GM21423 (cell line): ENCODE measurements around the gene DGAT2.
A peak's percentile ranks its signal among the peaks of the same experiment; 100 is the strongest.

Source experiments
- ATAC-seq: cut with Tn5 transposase; IDR thresholded peaks from one replicate; pipeline ENCODE4 v1.9.1; 2021; ENCODE audit warnings: mild to moderate bottlenecking, moderate library complexity; ENCODE audit not compliant: unreplicated experiment

Gene DGAT2

GRCh38 chr11:75800136-75800675 is 31.6 kb downstream of the DGAT2 start:
- ATAC-seq, result no peak

- ATAC-seq, result no peak
These were observed 32.3 kb downstream of the DGAT2 start for GRCh38 chr11:75800728-75801361.

GRCh38 chr11:75801362-75802020 is 32.9 kb downstream of the DGAT2 start:
- no peak for ATAC-seq

GRCh38 chr11:75802021-75802912 is 33.7 kb downstream of the DGAT2 start:
- no peak for ATAC-seq

- peak; percentile 67 for ATAC-seq
These were observed 34.6 kb downstream of the DGAT2 start for GRCh38 chr11:75802913-75803820.

GRCh38 chr11:75809111-75809510 is 40.5 kb downstream of the DGAT2 start:
- no peak for ATAC-seq

- ATAC-seq, result no peak
These were observed 41.4 kb downstream of the DGAT2 start for GRCh38 chr11:75809991-75810390.

GRCh38 chr11:75810637-75811390 is 42.2 kb downstream of the DGAT2 start:
- no peak for ATAC-seq

- ATAC-seq, result no peak
These were observed 42.9 kb downstream of the DGAT2 start for GRCh38 chr11:75811485-75811884.

- ATAC-seq, result no peak
These were observed 44.0 kb downstream of the DGAT2 start for GRCh38 chr11:75812542-75813040.

GRCh38 chr11:75813124-75813523 is 44.5 kb downstream of the DGAT2 start:
- ATAC-seq, result no peak

GRCh38 chr11:75813622-75814039 is 45.1 kb downstream of the DGAT2 start:
- no peak for ATAC-seq

- ATAC-seq, result peak; percentile 22
These were observed 45.7 kb downstream of the DGAT2 start for GRCh38 chr11:75814363-75814676.

GRCh38 chr11:75814677-75815344 is 46.2 kb downstream of the DGAT2 start, which contains the start of gene UVRAG:
TSS of gene UVRAG (plus strand) at chr11:75815210. CDS start at chr11:75815408, 198 bp downstream.
- ATAC-seq, result peak; percentile 80

- ATAC-seq, result no peak
These were observed 47.0 kb downstream of the DGAT2 start for GRCh38 chr11:75815345-75816168.

GRCh38 chr11:75816561-75817239 is 48.1 kb downstream of the DGAT2 start:
- no peak for ATAC-seq

- ATAC-seq, result no peak
These were observed 52.1 kb downstream of the DGAT2 start for GRCh38 chr11:75820645-75821044.

- ATAC-seq, result no peak
These were observed 52.6 kb downstream of the DGAT2 start for GRCh38 chr11:75821202-75821601.
